GM18508 (cell line): Measurements from ENCODE around the gene NUDC.
"Not testable (repeated sequence)": the region's sequence is repeated elsewhere in the genome, so short reads cannot be mapped to it uniquely, and the experiment has no call there.

Experiments used
- ATAC-seq: cut with Tn5 transposase; IDR thresholded peaks from one replicate; pipeline ENCODE4 v1.9.1; 2021; ENCODE audit warnings: moderate number of reproducible peaks; ENCODE audit not compliant: insufficient read depth, unreplicated experiment

NUDC gene

GRCh38 chr1:26921540-26922430 is at the start of gene NUDC:
Gene NUDC (plus strand): TSS chr1:26921743. CDS start chr1:26921849, 106 bp downstream.
- ATAC-seq: peak; percentile 85

GRCh38 chr1:26873097-26873496 is 48.4 kb upstream of the NUDC start:
- ATAC-seq: not testable (repeated sequence)

GRCh38 chr1:26874896-26875295 is 46.6 kb upstream of the NUDC start:
- no peak for ATAC-seq

GRCh38 chr1:26877326-26877725 is 44.2 kb upstream of the NUDC start:
- no peak for ATAC-seq

- no peak for ATAC-seq
These were observed 41.8 kb upstream of the NUDC start for GRCh38 chr1:26879793-26880192.

GRCh38 chr1:26881611-26882010 is 39.9 kb upstream of the NUDC start:
- ATAC-seq: not testable (repeated sequence)

GRCh38 chr1:26882696-26883463 is 38.7 kb upstream of the NUDC start:
- no peak for ATAC-seq

- no peak for ATAC-seq
These were observed 34.4 kb upstream of the NUDC start for GRCh38 chr1:26887125-26887524.

GRCh38 chr1:26888231-26888630 is 33.3 kb upstream of the NUDC start:
- ATAC-seq: no peak

- no peak for ATAC-seq
These were observed 31.7 kb upstream of the NUDC start, which contains the start of gene GPN2 for GRCh38 chr1:26889551-26890466. Gene GPN2 (minus strand): TSS chr1:26890283. CDS start chr1:26890096, 187 bp downstream.

- ATAC-seq: no peak
These were observed 31.1 kb upstream of the NUDC start for GRCh38 chr1:26890467-26890796.

GRCh38 chr1:26894263-26894662 is 27.3 kb upstream of the NUDC start:
- no peak for ATAC-seq

- ATAC-seq: no peak
These were observed 24.2 kb upstream of the NUDC start for GRCh38 chr1:26897351-26897750.

GRCh38 chr1:26900001-26900814 is 21.3 kb upstream of the NUDC start, which contains the start of gene GPATCH3:
Gene GPATCH3 (minus strand): TSS chr1:26900467. CDS start chr1:26900442, 25 bp downstream.
- ATAC-seq: no peak

- ATAC-seq: no peak
These were observed 20.6 kb upstream of the NUDC start for GRCh38 chr1:26900815-26901511.

GRCh38 chr1:26907071-26907917 is 14.2 kb upstream of the NUDC start:
- ATAC-seq: no peak

- ATAC-seq: no peak
These were observed 11.6 kb upstream of the NUDC start for GRCh38 chr1:26909951-26910342.
